HCT116 (cell line): ENCODE results near the gene ZNF660. TPM values are rescaled to one million over a fixed set of nuclear protein-coding genes. Genes with fewer than 3 reads are reported as not detected.

Experiments
- ATAC-seq: fragments of 200-7000 bp; cut with Tn5 transposase; 2 replicates; pipeline ENCODE4 v1.9.1; 2020; ENCODE audit warnings: mild to moderate bottlenecking, moderate library complexity
- BruUV-seq: library from RNA; stranded (reverse); fragments of 400-500 nt; replicated peaks from 2 replicates; lab custom pipeline; 2021; lab: Mats Ljungman, UMichigan
- CTCF ChIA-PET: fragments of 300-600 bp; sonication (Branson Sonifier 250); formaldehyde crosslinking; loops from one replicate; lab custom pipeline; 2021; ENCODE audit warnings: antibody characterized with exemption; lab: Charles Lee
- POLR2A ChIA-PET: fragments of 300-600, 350-600 bp; sonication (Branson Sonifier 250); formaldehyde crosslinking; loops from one replicate; lab custom pipeline; 2021; ENCODE audit warnings: antibody characterized with exemption; lab: Charles Lee
- RAD21 ChIA-PET, 2 experiments: fragments of 300-600 bp; sonication (Branson Sonifier 250); formaldehyde crosslinking; loops; one replicate each; lab custom pipeline; 2023; ENCODE audit warnings: low total read pairs in 2 of 2; ENCODE audit not compliant: uncharacterized antibody in 2 of 2, unreplicated experiment in 2 of 2, low non-redundant PET in 1 of 2; lab: Charles Lee
- DNase-seq: peaks from one replicate; pipeline ENCODE4 v3.0.0-alpha.2; 2010; ENCODE audit warnings: low read depth, low spot score
- H2AFZ ChIP-seq: fragments of 200-600 bp; shearing (Covaris generic), sonication (generic); 2 replicates; pipeline ENCODE4 v1.6.1; 2017; ENCODE audit warnings: low read depth, mixed run types, mixed read lengths, antibody characterized with exemption, low read length; ENCODE audit not compliant: poor library complexity, severe bottlenecking
- H3K27ac ChIP-seq: 2 replicates; pipeline ENCODE4 v1.5.1; 2012; ENCODE audit warnings: low read depth, low read length
- H3K27me3 ChIP-seq: fragments of 200-600 bp; sonication (generic); 2 replicates; pipeline ENCODE4 v1.6.1; 2016; ENCODE audit warnings: mixed run types, low read length, mixed read lengths; ENCODE audit not compliant: insufficient read depth
- H3K36me3 ChIP-seq, 2 experiments: fragments of 200-500 bp in 1 of 2; fragments of 200-600 bp in 1 of 2; sonication (Bioruptor generic) in 1 of 2; sonication (generic) in 1 of 2; 2 replicates each; pipeline versions ENCODE4 v1.5.1 to v1.6.1; 2014 to 2016; ENCODE audit warnings: low read length in 2 of 2, inconsistent platforms in 1 of 2, mixed read lengths in 1 of 2, mixed run types in 1 of 2; ENCODE audit not compliant: insufficient read depth in 2 of 2, control insufficient read depth in 1 of 2
- H3K4me1 ChIP-seq, 2 experiments: fragments of 200-600 bp in 1 of 2; sonication (generic) in 1 of 2; 2 replicates each; pipeline versions ENCODE4 v1.5.1 to v1.6.1; 2012 to 2017; ENCODE audit warnings: low read length in 2 of 2, inconsistent platforms in 1 of 2, mild to moderate bottlenecking in 1 of 2, mixed read lengths in 1 of 2, mixed run types in 1 of 2, moderate library complexity in 1 of 2; ENCODE audit not compliant: insufficient read depth in 2 of 2, control insufficient read depth in 1 of 2
- H3K4me2 ChIP-seq: fragments of 200-600 bp; sonication (generic); 2 replicates; pipeline ENCODE4 v1.6.1; 2017; ENCODE audit warnings: mixed run types, low read length, mixed read lengths
- H3K4me3 ChIP-seq, 2 experiments: fragments of 200-600 bp in 1 of 2; sonication (generic) in 1 of 2; replicated peaks in 1 of 2; 2 replicates each; pipeline ENCODE4 v1.5.1; 2011 to 2016; ENCODE audit warnings: low read length in 2 of 2, control low read depth in 1 of 2, low read depth in 1 of 2, mild to moderate bottlenecking in 1 of 2, mixed read lengths in 1 of 2, mixed run types in 1 of 2
- H3K79me2 ChIP-seq: fragments of 200-600 bp; sonication (generic); 2 replicates; pipeline ENCODE4 v1.6.1; 2017; ENCODE audit warnings: mild to moderate bottlenecking, mixed run types, low read length, moderate library complexity, mixed read lengths; ENCODE audit not compliant: insufficient read depth
- H3K9ac ChIP-seq: fragments of 200-600 bp; sonication (generic); 2 replicates; pipeline ENCODE4 v1.6.1; 2016; ENCODE audit warnings: low read length, mixed read lengths
- H3K9me2 ChIP-seq: fragments of 200-600 bp; sonication (generic), shearing (Covaris generic); 2 replicates; pipeline ENCODE4 v1.6.1; 2017; ENCODE audit warnings: mixed run types, mild to moderate bottlenecking, moderate library complexity; ENCODE audit not compliant: insufficient read depth
- H3K9me3 ChIP-seq, 2 experiments: fragments of 200-500 bp in 1 of 2; fragments of 200-600 bp in 1 of 2; sonication (Bioruptor generic) in 1 of 2; sonication (generic) in 1 of 2; 2 replicates each; pipeline ENCODE4 v1.6.1; 2014 to 2017; ENCODE audit warnings: low read length in 2 of 2, mixed read lengths in 2 of 2, inconsistent platforms in 1 of 2, low read depth in 1 of 2, mild to moderate bottlenecking in 1 of 2, mixed run types in 1 of 2, moderate library complexity in 1 of 2; ENCODE audit not compliant: control insufficient read depth in 1 of 2, insufficient read depth in 1 of 2
- H4K20me1 ChIP-seq: fragments of 200-600 bp; sonication (generic), shearing (Covaris generic); 2 replicates; pipeline ENCODE4 v1.6.1; 2017; ENCODE audit warnings: mixed run types, mild to moderate bottlenecking, moderate library complexity; ENCODE audit not compliant: insufficient read depth
- CBX3 ChIP-seq: IDR thresholded peaks from 2 replicates; pipeline ENCODE4 v1.6.1; 2012; ENCODE audit warnings: low read depth
- CEBPB ChIP-seq: IDR thresholded peaks from 2 replicates; pipeline ENCODE4 v1.6.1; 2012; ENCODE audit warnings: low read depth
- EGR1 ChIP-seq: IDR thresholded peaks from 2 replicates; pipeline ENCODE4 v1.6.1; 2012; ENCODE audit warnings: low read depth
- ELF1 ChIP-seq: IDR thresholded peaks from 2 replicates; pipeline ENCODE4 v1.6.1; 2012; ENCODE audit warnings: low read depth, borderline replicate concordance
- EZH2 ChIP-seq: fragments of 200-600 bp; sonication (generic); IDR thresholded peaks from 2 replicates; pipeline ENCODE4 v1.6.1; 2017; ENCODE audit warnings: antibody characterized with exemption, mixed run types
- FOSL1 ChIP-seq: IDR thresholded peaks from 2 replicates; pipeline ENCODE4 v1.6.1; 2012; ENCODE audit warnings: low read depth
- JUND ChIP-seq: IDR thresholded peaks from 2 replicates; pipeline ENCODE4 v1.6.1; 2012
- MAX ChIP-seq: IDR thresholded peaks from 2 replicates; pipeline ENCODE4 v1.6.1; 2012
- POLR2A ChIP-seq: IDR thresholded peaks from 2 replicates; pipeline ENCODE4 v1.7.0; 2011; ENCODE audit warnings: borderline replicate concordance; ENCODE audit not compliant: insufficient read depth, insufficient read length; ENCODE audit errors: extremely low read depth
- RAD21 ChIP-seq: IDR thresholded peaks from 2 replicates; pipeline ENCODE4 v1.6.1; 2012; ENCODE audit warnings: low read depth, mild to moderate bottlenecking
- REST ChIP-seq: IDR thresholded peaks from 2 replicates; pipeline ENCODE4 v1.6.1; 2012; ENCODE audit warnings: low read depth
- SIN3A ChIP-seq: IDR thresholded peaks from 2 replicates; pipeline ENCODE4 v1.6.1; 2012; ENCODE audit warnings: low read depth
- SP1 ChIP-seq: IDR thresholded peaks from 2 replicates; pipeline ENCODE4 v1.6.1; 2012; ENCODE audit warnings: low read depth
- SRF ChIP-seq: IDR thresholded peaks from 2 replicates; pipeline ENCODE4 v1.6.1; 2012; ENCODE audit warnings: low read depth
- TCF7L2 ChIP-seq: IDR thresholded peaks from 2 replicates; pipeline ENCODE4 v1.7.0; 2011; ENCODE audit warnings: borderline replicate concordance, inconsistent platforms; ENCODE audit not compliant: insufficient read depth, insufficient read length; ENCODE audit errors: extremely low read depth
- YY1 ChIP-seq: IDR thresholded peaks from 2 replicates; pipeline ENCODE4 v1.6.1; 2011; ENCODE audit warnings: low read length, low read depth, moderate library complexity, mild to moderate bottlenecking; ENCODE audit not compliant: insufficient replicate concordance; ENCODE audit errors: extremely low read depth
- ZBTB33 ChIP-seq: IDR thresholded peaks from 2 replicates; pipeline ENCODE4 v1.6.1; 2011; ENCODE audit warnings: mild to moderate bottlenecking, low read length, moderate library complexity; ENCODE audit not compliant: insufficient replicate concordance; ENCODE audit errors: extremely low read depth
- ZFX ChIP-seq: fragments of 450-650 bp; IDR thresholded peaks from 2 replicates; pipeline ENCODE4 v1.6.1; 2017
- ZNF274 ChIP-seq: fragments of 200-500 bp; sonication (Bioruptor generic); IDR thresholded peaks from 2 replicates; pipeline ENCODE4 v1.6.1; 2014; ENCODE audit warnings: mild to moderate bottlenecking, low read depth, low read length, inconsistent platforms
- intact Hi-C: fragments of 100-400 bp; cut with micrococcal nuclease; formaldehyde crosslinking; loops from 2 replicates; pipeline ENCODE4 v1.10.0; 2022
- total RNA-seq: library from RNA; stranded (reverse); gene quantifications from one replicate; pipeline ENCODE4 v1.2.1, GENCODE V29; 2021; ENCODE audit not compliant: unreplicated experiment

Gene ZNF660
- total RNA-seq, 1 experiment from 2014 or later = not detected

- H3K27me3 ChIP-seq = no peaks in the 10 kb centered on the region
- no peak overlapping the region for H3K4me3 ChIP-seq
- ATAC-seq (no peak), DNase-seq (no peak)
- no TSS peak for BruUV-seq
- no peak overlapping the region for H3K27ac ChIP-seq
- no peaks in the 10 kb centered on the region for H3K4me1 ChIP-seq
- peaks cover 0 to 14% of the 10 kb centered on the region in 2 experiments; a peak in 2 of 4 replicates for H3K9me3 ChIP-seq
- no peak for TF ChIP-seq SIN3A
- no peak for TF ChIP-seq ZBTB33
- no peak for TF ChIP-seq JUND
- no peak for TF ChIP-seq EZH2
- TF ChIP-seq POLR2A = no peak
- TF ChIP-seq EGR1 = no peak
- no peak for TF ChIP-seq YY1
- no peak for TF ChIP-seq SRF
- TF ChIP-seq ELF1 = no peak
- TF ChIP-seq FOSL1 = no peak
- no peak for TF ChIP-seq CBX3
- TF ChIP-seq REST = no peak
- TF ChIP-seq RAD21 = no peak
- no peak for TF ChIP-seq ZNF274
- TF ChIP-seq ZFX = no peak
- no peak for TF ChIP-seq TCF7L2
- TF ChIP-seq MAX = no peak
- no peak for TF ChIP-seq CEBPB
- no peak for TF ChIP-seq SP1
- no peaks in the 10 kb centered on the region for H4K20me1 ChIP-seq
- ChIA-PET RAD21 (no interaction called here), POLR2A (no interaction called here), CTCF (no interaction called here)
- H3K36me3 ChIP-seq = no peaks in the 10 kb centered on the region
- H2AFZ ChIP-seq = no peak overlapping the region
- no peak overlapping the region for H3K9ac ChIP-seq
- no peaks in the 10 kb centered on the region for H3K9me2 ChIP-seq
- intact Hi-C loops = no loop called here
- H3K4me2 ChIP-seq = no peak overlapping the region
- H3K79me2 ChIP-seq = no peaks in the 10 kb centered on the region
These were observed 16.2 kb upstream of the ZNF660 start for GRCh38 chr3:44568561-44568960.
